K562 (cell line): ENCODE results near the gene EMD. TPM values are rescaled to one million over a fixed set of nuclear protein-coding genes. Genes with fewer than 3 reads are reported as not detected.

Experiments
- CHD1 ChIP-seq: fragments of 200-600 bp; sonication (generic); IDR thresholded peaks from one replicate; pipeline ENCODE4 v1.6.1; 2012; ENCODE audit warnings: mild to moderate bottlenecking, moderate library complexity, low read length, inconsistent platforms
- CSDE1 ChIP-seq, 2 experiments: fragments of 450-650 bp; IDR thresholded peaks; 2 replicates each; pipeline ENCODE4 v1.6.1; 2016; ENCODE audit warnings: mild to moderate bottlenecking in 1 of 2
- ELF2 ChIP-seq: fragments of 250-450 bp; sonication (Bioruptor Pico); IDR thresholded peaks from 2 replicates; pipeline ENCODE4 v1.5.0; 2021; ENCODE audit warnings: mild to moderate bottlenecking
- ETS1 ChIP-seq: conservative IDR thresholded peaks from 2 replicates; pipeline ENCODE4 v1.6.1; 2011; ENCODE audit warnings: low read depth, mild to moderate bottlenecking, low read length; ENCODE audit not compliant: control insufficient read depth
- IRF1 ChIP-seq: sonication (generic); formaldehyde crosslinking; IDR thresholded peaks from 2 replicates; pipeline ENCODE4 v1.8.0; 2022; ENCODE audit warnings: missing genetic modification reagents, mild to moderate bottlenecking, borderline replicate concordance
- MGA ChIP-seq: fragments of 450-650 bp; IDR thresholded peaks from 2 replicates; pipeline ENCODE4 v1.6.1; 2016; ENCODE audit warnings: mild to moderate bottlenecking, moderate library complexity
- PHF8 ChIP-seq: fragments of 200-600 bp; sonication (generic); IDR thresholded peaks from 2 replicates; pipeline ENCODE4 v1.6.1; 2012; ENCODE audit warnings: mixed run types, mild to moderate bottlenecking, inconsistent platforms, low read length, moderate library complexity, borderline replicate concordance
- POLR2AphosphoS5 ChIP-seq: IDR thresholded peaks from 2 replicates; pipeline ENCODE4 v1.6.1; 2011; ENCODE audit warnings: mild to moderate bottlenecking, low read depth, low read length, moderate library complexity; ENCODE audit not compliant: control insufficient read depth, insufficient read depth
- PYGO2 ChIP-seq: fragments of 450-650 bp; IDR thresholded peaks from 2 replicates; pipeline ENCODE4 v1.6.1; 2016; ENCODE audit warnings: mild to moderate bottlenecking, missing genetic modification characterization, moderate library complexity, missing compliant biosample characterization
- RCOR1 ChIP-seq, 2 experiments: IDR thresholded peaks; 2 replicates each; pipeline ENCODE4 v1.6.1; 2012; ENCODE audit warnings: low read depth in 2 of 2, low read length in 2 of 2, borderline replicate concordance in 1 of 2, improper control_type of control experiment in 1 of 2
- SUPT5H ChIP-seq: fragments of 450-650 bp; IDR thresholded peaks from 2 replicates; pipeline ENCODE4 v1.6.1; 2016
- TAF1 ChIP-seq: IDR thresholded peaks from 2 replicates; pipeline ENCODE4 v1.6.1; 2011; ENCODE audit warnings: mild to moderate bottlenecking, low read length, moderate library complexity; ENCODE audit not compliant: insufficient read depth, control insufficient read depth, severe bottlenecking; ENCODE audit errors: extremely low read depth
- polyA plus RNA-seq, 8 experiments: library from polyadenylated mRNA; depleted of rRNA in 4 of 8; stranded (reverse) in 5 of 8; unstranded in 3 of 8; fragments of >200 nt; fragmentation: Nextera tagmentation in 2 of 8; fragmentation: Illumina TruSeq in 1 of 8; extraction: Ambion mirVana in 2 of 8; extraction: Trizol in 1 of 8; gene quantifications; 2 replicates each; pipeline versions ENCODE4 v1.2.1 to v1.2.3, GENCODE V29; 2011 to 2014; ENCODE audit warnings: inconsistent platforms in 1 of 8, missing spikeins in 1 of 8
- total RNA-seq, 7 experiments: library from RNA; depleted of rRNA in 6 of 7; stranded (reverse); fragments of >200 nt in 6 of 7; fragmentation: Illumina TruSeq in 2 of 7; extraction: Trizol in 2 of 7; gene quantifications; 2 replicates each; pipeline versions ENCODE4 v1.2.1 to v1.2.3, GENCODE V29; 2011 to 2021; ENCODE audit warnings: low replicate concordance in 1 of 7

The EMD gene
- total and polyA plus RNA-seq, 9 of the 15 experiments (the other 6 are each of a cell fraction or from before 2014, with no cell fraction given), result 2.3 to 206 (median 61.9) TPM

- TF ChIP-seq MGA (peak; percentile 79), IRF1 (CRISPR knock-in tag) (no peak), POLR2AphosphoS5 (no peak), SUPT5H (peak; percentile 70), CSDE1 (IDR thresholded peaks at IDR 0.05) (no peak), PYGO2 (tag) (no peak), ELF2 (CRISPR knock-in tag) (no peak), ETS1 (0 out of 2 replicates have a peak, but pooled peaks have one; percentile 68), PHF8 (peak; percentile 57; the same call in 1 of the 2 replicates), TAF1 (peak; percentile 32), RCOR1 (IDR thresholded peaks at IDR 0.05; ENCODE audit: borderline replicate concordance in 1 of 2, low read depth in 2 of 2, low read length in 2 of 2) (peak in 1 of 2 experiments; percentile 62; a peak in 1 of 4 replicates), CHD1 (peak; percentile 43)
Measured at GRCh38 chrX:154378059-154378798, 866 bp upstream of the EMD start (continued).
